Measurements from ENCODE around the gene RNPS1. TPM values are rescaled to one million over a fixed set of nuclear protein-coding genes. Genes with fewer than 3 reads are reported as not detected.

Gene RNPS1
- total and polyA plus RNA-seq, 12 donors = 83.5 to 176 (median 110) TPM

DNA sequence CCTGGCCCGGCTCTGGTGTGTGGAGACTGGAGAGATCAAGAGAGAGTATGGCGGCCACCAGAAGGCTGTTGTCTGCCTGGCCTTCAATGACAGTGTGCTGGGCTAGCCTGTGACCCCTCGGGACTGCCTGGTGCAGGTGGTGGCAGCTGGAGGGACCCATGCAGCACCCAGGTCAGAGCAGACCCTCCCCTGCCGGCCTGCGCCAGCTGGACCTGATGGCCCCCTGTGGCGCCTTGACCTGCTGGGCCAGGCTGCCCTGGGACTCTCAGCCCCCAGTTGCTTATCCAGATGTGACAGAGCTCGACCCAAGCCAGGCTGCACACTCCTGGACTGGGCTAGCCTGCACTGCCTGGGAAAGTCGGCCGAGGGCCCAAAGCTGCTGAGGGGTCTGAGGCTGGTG, 59.2 kb downstream of the RNPS1 start:
- peaks cover 0 to 35% of the 10 kb centered on the region in 2 donors for H3K36me3 ChIP-seq (replicated peaks in 1 of 2)
- TF ChIP-seq CTCF (IDR thresholded peaks at IDR 0.05) = no peak
- no peak for TF ChIP-seq POLR2A (IDR thresholded peaks at IDR 0.05)
- H3K4me1 ChIP-seq (replicated peaks in 1 of 2) = peaks cover 24 to 38% of the 10 kb centered on the region in 2 donors
- 86 to 92% (median 90%) methylated on average over 2 to 9 of the region's 9 CpGs for WGBS, 4 donors
- DNase-seq = no peak
- H3K9me3 ChIP-seq (replicated peaks in 1 of 3) = no peaks in the 10 kb centered on the region
- H3K27ac ChIP-seq = no peak overlapping the region
- intact Hi-C loops (cut with DNase I) = no loop called here
- no peaks in the 10 kb centered on the region for H3K27me3 ChIP-seq
- no peak overlapping the region for H3K4me3 ChIP-seq

DNA sequence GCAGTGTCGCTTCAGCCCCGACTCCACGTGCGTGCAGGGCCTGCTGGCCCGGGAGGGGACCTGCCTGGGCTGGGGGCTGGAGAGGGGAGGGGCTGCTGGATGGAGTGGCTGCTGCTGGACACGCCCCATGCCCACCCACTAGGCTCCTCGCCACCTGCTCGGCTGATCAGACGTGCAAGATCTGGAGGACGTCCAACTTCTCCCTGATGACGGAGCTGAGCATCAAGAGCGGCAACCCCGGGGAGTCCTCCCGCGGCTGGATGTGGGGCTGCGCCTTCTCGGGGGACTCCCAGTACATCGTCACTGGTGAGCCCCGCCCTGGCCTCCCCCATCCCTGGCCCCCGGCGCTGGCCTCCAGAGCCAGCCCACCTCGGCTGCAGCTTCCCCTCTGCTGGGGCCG, 59.6 kb downstream of the RNPS1 start:
- Histone ChIP-seq H3K27me3 (no peaks in the 10 kb centered on the region), H3K9me3 (replicated peaks in 1 of 3) (no peaks in the 10 kb centered on the region), H3K27ac (no peak overlapping the region), H3K36me3 (replicated peaks in 1 of 2) (peaks cover 0 to 35% of the 10 kb centered on the region in 2 donors), H3K4me3 (no peak overlapping the region), H3K4me1 (replicated peaks in 1 of 2) (peaks cover 19 to 33% of the 10 kb centered on the region in 2 donors)
- WGBS, 4 donors = 80 to 86% (median 84%) methylated on average over 7 to 23 of the region's 23 CpGs; no CpG with 5 or more reads in 1 of the 4 donors
- intact Hi-C loops (cut with DNase I) = no loop called here
- TF ChIP-seq POLR2A (IDR thresholded peaks at IDR 0.05) (no peak), CTCF (IDR thresholded peaks at IDR 0.05) (no peak)
- no peak for DNase-seq

- no peak for TF ChIP-seq POLR2A (IDR thresholded peaks at IDR 0.05)
- TF ChIP-seq CTCF (IDR thresholded peaks at IDR 0.05) = no peak
- H3K9me3 ChIP-seq (replicated peaks in 1 of 3) = no peaks in the 10 kb centered on the region
- no peak overlapping the region for H3K4me3 ChIP-seq
- no peaks in the 10 kb centered on the region for H3K27me3 ChIP-seq
- peaks cover 0 to 35% of the 10 kb centered on the region in 2 donors for H3K36me3 ChIP-seq (replicated peaks in 1 of 2)
- H3K27ac ChIP-seq = no peak overlapping the region
- WGBS, 4 donors = 84 to 89% (median 87%) methylated on average over 5 to 9 of the region's 9 CpGs
- intact Hi-C loops (cut with DNase I) = no loop called here
- DNase-seq = no peak
- peaks cover 15 to 29% of the 10 kb centered on the region in 2 donors for H3K4me1 ChIP-seq (replicated peaks in 1 of 2)
These were observed 60.1 kb downstream of the RNPS1 start for GRCh38 chr16:2207872-2208271.

DNA sequence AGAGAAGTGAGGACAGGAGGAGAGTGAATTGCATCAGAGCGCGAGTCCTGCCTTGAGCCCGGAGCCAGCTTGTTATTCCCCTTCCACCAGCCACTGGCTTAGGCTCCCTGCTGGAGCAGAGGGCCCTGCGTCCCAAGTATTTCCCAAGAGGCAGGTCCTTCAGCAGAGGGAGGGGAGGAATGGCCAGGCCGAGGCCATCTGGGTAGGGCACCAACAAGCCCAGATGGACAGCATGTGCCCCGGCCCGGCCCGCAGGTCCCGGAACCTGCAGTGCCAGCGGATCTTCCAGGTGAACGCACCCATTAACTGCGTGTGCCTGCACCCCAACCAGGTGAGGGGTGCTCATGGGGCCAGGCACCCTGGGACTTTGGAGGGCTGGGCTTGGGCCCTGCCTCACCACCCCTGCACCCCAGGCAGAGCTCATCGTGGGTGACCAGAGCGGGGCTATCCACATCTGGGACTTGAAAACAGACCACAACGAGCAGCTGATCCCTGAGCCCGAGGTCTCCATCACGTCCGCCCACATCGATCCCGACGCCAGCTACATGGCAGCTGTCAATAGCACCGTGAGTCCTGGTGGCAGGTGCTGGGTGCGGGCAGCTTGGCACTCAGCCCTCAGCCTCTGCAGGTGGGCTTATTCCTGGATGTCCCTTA, 61.0 kb downstream of the RNPS1 start:
- whole genome bisulfite sequencing, 4 donors = 90 to 91% (median 91%) methylated on average over 11 to 23 of the region's 23 CpGs
- Histone ChIP-seq H3K4me3 (no peak overlapping the region), H3K9me3 (replicated peaks in 1 of 3) (no peaks in the 10 kb centered on the region), H3K36me3 (replicated peaks in 1 of 2) (peaks cover 0 to 35% of the 10 kb centered on the region in 2 donors), H3K27ac (no peak overlapping the region), H3K4me1 (replicated peaks in 1 of 2) (peaks cover 6 to 19% of the 10 kb centered on the region in 2 donors), H3K27me3 (no peaks in the 10 kb centered on the region)
- DNase-seq = no peak
- intact Hi-C loops (cut with DNase I) = no loop called here
- TF ChIP-seq CTCF (IDR thresholded peaks at IDR 0.05) = no peak
- TF ChIP-seq POLR2A (IDR thresholded peaks at IDR 0.05) = no peak

Measured in adrenal gland (tissue), 12 donors.